Keratinocyte (primary cell): ENCODE data around the gene MRPL32.

Experiments used
- EZH2 ChIP-seq: IDR thresholded peaks from one replicate; pipeline ENCODE4 v1.6.1; 2012; ENCODE audit warnings: inconsistent platforms, mild to moderate bottlenecking, low read length, moderate library complexity
- TF ChIP-seq, protein P1 (sequence below), 3 experiments: IDR thresholded peaks in 1 of 3; conservative IDR thresholded peaks in 1 of 3; optimal IDR thresholded peaks in 1 of 3; 2 replicates in 2 of 3; 3 replicates in 1 of 3; pipeline versions ENCODE3 to v1.5.1; 2011; ENCODE audit warnings: low read length in 3 of 3, mild to moderate bottlenecking in 3 of 3, moderate library complexity in 2 of 3, control low read depth in 1 of 3, inconsistent platforms in 1 of 3; ENCODE audit not compliant: insufficient read depth in 2 of 3; ENCODE audit errors: extremely low read depth in 1 of 3

DNA sequence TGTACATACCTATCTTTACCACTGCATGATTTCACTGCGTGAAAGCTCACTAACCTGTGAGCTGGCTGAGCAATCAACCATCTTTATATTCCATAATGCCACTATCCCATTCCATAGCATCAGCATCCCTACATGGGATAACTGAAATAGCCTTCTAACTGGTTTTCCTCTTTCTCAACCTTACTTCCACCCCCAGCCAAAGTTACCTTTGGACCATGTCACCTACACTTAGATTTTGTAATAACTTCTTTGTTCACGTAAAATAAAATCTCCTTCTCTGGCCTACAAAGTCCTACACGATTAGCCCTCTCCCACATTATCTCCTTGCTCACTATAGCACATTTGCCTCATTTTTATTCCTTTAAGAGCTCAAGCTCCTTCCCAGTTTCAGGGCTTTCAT is 2.7 kb upstream of the MRPL32 start:
- TF ChIP-seq, protein P1, sequence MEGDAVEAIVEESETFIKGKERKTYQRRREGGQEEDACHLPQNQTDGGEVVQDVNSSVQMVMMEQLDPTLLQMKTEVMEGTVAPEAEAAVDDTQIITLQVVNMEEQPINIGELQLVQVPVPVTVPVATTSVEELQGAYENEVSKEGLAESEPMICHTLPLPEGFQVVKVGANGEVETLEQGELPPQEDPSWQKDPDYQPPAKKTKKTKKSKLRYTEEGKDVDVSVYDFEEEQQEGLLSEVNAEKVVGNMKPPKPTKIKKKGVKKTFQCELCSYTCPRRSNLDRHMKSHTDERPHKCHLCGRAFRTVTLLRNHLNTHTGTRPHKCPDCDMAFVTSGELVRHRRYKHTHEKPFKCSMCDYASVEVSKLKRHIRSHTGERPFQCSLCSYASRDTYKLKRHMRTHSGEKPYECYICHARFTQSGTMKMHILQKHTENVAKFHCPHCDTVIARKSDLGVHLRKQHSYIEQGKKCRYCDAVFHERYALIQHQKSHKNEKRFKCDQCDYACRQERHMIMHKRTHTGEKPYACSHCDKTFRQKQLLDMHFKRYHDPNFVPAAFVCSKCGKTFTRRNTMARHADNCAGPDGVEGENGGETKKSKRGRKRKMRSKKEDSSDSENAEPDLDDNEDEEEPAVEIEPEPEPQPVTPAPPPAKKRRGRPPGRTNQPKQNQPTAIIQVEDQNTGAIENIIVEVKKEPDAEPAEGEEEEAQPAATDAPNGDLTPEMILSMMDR (optimal IDR thresholded peaks at IDR 0.05 in 1 of 3, IDR thresholded peaks at IDR 0.05 in 1 of 3, conservative IDR thresholded peaks at IDR 0.05 in 1 of 3; ENCODE audit: extremely low read depth in 1 of 3, insufficient read depth in 2 of 3, low read length in 3 of 3), result no peak
- TF ChIP-seq EZH2, result no peak
